Measurements from ENCODE around the gene TM9SF1. TPM values are rescaled to one million over a fixed set of nuclear protein-coding genes. Genes with fewer than 3 reads are reported as not detected.
"Not testable (repeated sequence)": the region's sequence is repeated elsewhere in the genome, so short reads cannot be mapped to it uniquely, and the experiment has no call there.

TM9SF1 gene
- total RNA-seq, 1 experiment from 2014 or later = 55.5 TPM

GRCh38 chr14:24207104-24207551 lies 11.9 kb upstream of the TM9SF1 start:
- TF ChIP-seq EZH2 (IDR thresholded peaks at IDR 0.05; ENCODE audit: borderline replicate concordance, low read depth, low read length, poor library complexity, severe bottlenecking) = no peak
- no peak for TF ChIP-seq CTCF (conservative IDR thresholded peaks at IDR 0.05; ENCODE audit: low read depth, low read length)
- Histone ChIP-seq H3K4me3 (ENCODE audit: low read depth, low read length, poor library complexity, severe bottlenecking) (no peak overlapping the region), H3K27me3 (replicated peaks; ENCODE audit: insufficient read depth, low read depth, low read length, poor library complexity) (no peaks in the 10 kb centered on the region), H3K9me3 (ENCODE audit: low read depth, low read length, poor library complexity, severe bottlenecking) (no peaks in the 10 kb centered on the region), H3K4me1 (ENCODE audit: insufficient read depth, low read length, poor library complexity, severe bottlenecking) (no peaks in the 10 kb centered on the region), H3K27ac (ENCODE audit: low read depth, low read length, poor library complexity, severe bottlenecking) (no peak overlapping the region), H3K36me3 (ENCODE audit: insufficient read depth, low read length, poor library complexity, severe bottlenecking) (peaks cover 34% of the 10 kb centered on the region)
- CTCF ChIA-PET = no interaction called here
- POLR2A ChIA-PET (ENCODE audit: low non-redundant PET) = no interaction called here
- BruUV-seq (replicated peaks) = no TSS peak
- intact Hi-C loops (cut with micrococcal nuclease; ENCODE audit: unreplicated experiment) = no loop called here
- DNase-seq (ENCODE audit: low spot score) = no peak

GRCh38 chr14:24206260-24207103 lies 11.2 kb upstream of the TM9SF1 start:
- no peaks in the 10 kb centered on the region for H3K27me3 ChIP-seq (replicated peaks; ENCODE audit: insufficient read depth, low read depth, low read length, poor library complexity)
- BruUV-seq (replicated peaks) = no TSS peak
- no peak for DNase-seq (ENCODE audit: low spot score)
- H3K36me3 ChIP-seq (ENCODE audit: insufficient read depth, low read length, poor library complexity, severe bottlenecking) = peaks cover 37% of the 10 kb centered on the region
- no peak overlapping the region for H3K27ac ChIP-seq (ENCODE audit: low read depth, low read length, poor library complexity, severe bottlenecking)
- no peak overlapping the region for H3K4me3 ChIP-seq (ENCODE audit: low read depth, low read length, poor library complexity, severe bottlenecking)
- CTCF ChIA-PET = no interaction called here
- TF ChIP-seq CTCF (conservative IDR thresholded peaks at IDR 0.05; ENCODE audit: low read depth, low read length) (no peak), EZH2 (IDR thresholded peaks at IDR 0.05; ENCODE audit: borderline replicate concordance, low read depth, low read length, poor library complexity, severe bottlenecking) (no peak)
- H3K4me1 ChIP-seq (ENCODE audit: insufficient read depth, low read length, poor library complexity, severe bottlenecking) = no peaks in the 10 kb centered on the region
- H3K9me3 ChIP-seq (ENCODE audit: low read depth, low read length, poor library complexity, severe bottlenecking) = no peaks in the 10 kb centered on the region
- intact Hi-C loops (cut with micrococcal nuclease; ENCODE audit: unreplicated experiment) = no loop called here
- POLR2A ChIA-PET (ENCODE audit: low non-redundant PET) = no interaction called here

GRCh38 chr14:24204163-24205146 lies 9.2 kb upstream of the TM9SF1 start:
- Histone ChIP-seq H3K4me3 (ENCODE audit: low read depth, low read length, poor library complexity, severe bottlenecking) (no peak overlapping the region), H3K27ac (ENCODE audit: low read depth, low read length, poor library complexity, severe bottlenecking) (no peak overlapping the region), H3K9me3 (ENCODE audit: low read depth, low read length, poor library complexity, severe bottlenecking) (no peaks in the 10 kb centered on the region), H3K27me3 (replicated peaks; ENCODE audit: insufficient read depth, low read depth, low read length, poor library complexity) (no peaks in the 10 kb centered on the region), H3K36me3 (ENCODE audit: insufficient read depth, low read length, poor library complexity, severe bottlenecking) (peaks cover 23% of the 10 kb centered on the region), H3K4me1 (ENCODE audit: insufficient read depth, low read length, poor library complexity, severe bottlenecking) (no peaks in the 10 kb centered on the region)
- ChIA-PET POLR2A (ENCODE audit: low non-redundant PET) (interaction anchor here (0.7 kb wide), 1 partner anchor 80 kb away, joined by 3 read pairs; no protein-coding TSS in a partner anchor), CTCF (no interaction called here)
- BruUV-seq (replicated peaks) = no TSS peak
- TF ChIP-seq CTCF (conservative IDR thresholded peaks at IDR 0.05; ENCODE audit: low read depth, low read length) (no peak), EZH2 (IDR thresholded peaks at IDR 0.05; ENCODE audit: borderline replicate concordance, low read depth, low read length, poor library complexity, severe bottlenecking) (no peak)
- DNase-seq (ENCODE audit: low spot score) = no peak
- intact Hi-C loops (cut with micrococcal nuclease; ENCODE audit: unreplicated experiment) = no loop called here

- POLR2A ChIA-PET (ENCODE audit: low non-redundant PET) = interaction anchor here (0.6 kb wide), 1 partner anchor 26 kb away, joined by 4 read pairs; no protein-coding TSS in a partner anchor
- H3K4me3 ChIP-seq (ENCODE audit: low read depth, low read length, poor library complexity, severe bottlenecking); H3K27ac ChIP-seq (ENCODE audit: low read depth, low read length, poor library complexity, severe bottlenecking); H3K4me1 ChIP-seq (ENCODE audit: insufficient read depth, low read length, poor library complexity, severe bottlenecking); BruUV-seq (replicated peaks); DNase-seq (ENCODE audit: low spot score); H3K9me3 ChIP-seq (ENCODE audit: low read depth, low read length, poor library complexity, severe bottlenecking); intact Hi-C loops (cut with micrococcal nuclease; ENCODE audit: unreplicated experiment); H3K27me3 ChIP-seq (replicated peaks; ENCODE audit: insufficient read depth, low read depth, low read length, poor library complexity): not testable (repeated sequence)
- CTCF ChIA-PET = interaction anchor here (0.5 kb wide), 1 partner anchor 538 kb away, joined by 6 read pairs; no protein-coding TSS in a partner anchor
- peaks cover 20% of the 10 kb centered on the region for H3K36me3 ChIP-seq (ENCODE audit: insufficient read depth, low read length, poor library complexity, severe bottlenecking)
Observed at GRCh38 chr14:24203249-24203886, 8.1 kb upstream of the TM9SF1 start.
